Glutamatergic neuron (in vitro differentiated cells): ENCODE results near the gene TTLL10. TPM values are rescaled to one million over a fixed set of nuclear protein-coding genes. Genes with fewer than 3 reads are reported as not detected.
A peak's percentile ranks its signal among the peaks of the same experiment; 100 is the strongest.

Experiments
- DNase-seq: peaks from one replicate; pipeline ENCODE4 v3.0.0; 2022
- H3K27ac Mint-ChIP-seq: one replicate; pipeline ENCODE4 v1.8.0; 2020; ENCODE audit warnings: mild to moderate bottlenecking, mixed read lengths, inconsistent platforms; ENCODE audit not compliant: unreplicated experiment
- H3K27me3 Mint-ChIP-seq: one replicate; pipeline ENCODE4 v1.8.0; 2020; ENCODE audit warnings: mild to moderate bottlenecking, moderate library complexity, mixed read lengths, inconsistent platforms; ENCODE audit not compliant: unreplicated experiment
- H3K36me3 Mint-ChIP-seq: one replicate; pipeline ENCODE4 v1.8.0; 2020; ENCODE audit warnings: mild to moderate bottlenecking, mixed read lengths, inconsistent platforms; ENCODE audit not compliant: unreplicated experiment
- H3K4me1 Mint-ChIP-seq: one replicate; pipeline ENCODE4 v1.8.0; 2020; ENCODE audit warnings: mild to moderate bottlenecking, low read depth, mixed read lengths, inconsistent platforms; ENCODE audit not compliant: unreplicated experiment
- H3K4me3 Mint-ChIP-seq: one replicate; pipeline ENCODE4 v1.8.0; 2020; ENCODE audit warnings: mild to moderate bottlenecking, mixed read lengths, inconsistent platforms; ENCODE audit not compliant: unreplicated experiment
- H3K9me3 Mint-ChIP-seq: one replicate; pipeline ENCODE4 v1.8.0; 2020; ENCODE audit warnings: mild to moderate bottlenecking, moderate library complexity, mixed read lengths, inconsistent platforms; ENCODE audit not compliant: unreplicated experiment
- total RNA-seq: library from RNA; stranded (reverse); fragmentation: NEBNext Ultra II Directional; extraction: Animal tissue kit (Norgen Biotek cat#: 25700); gene quantifications from one replicate; pipeline ENCODE4 v1.2.1, GENCODE V29; 2021; ENCODE audit not compliant: unreplicated experiment
- TF ChIP-seq, protein P1 (sequence below): fragments of 200-600 bp; sonication (generic); IDR thresholded peaks from one replicate; pipeline ENCODE4 v1.5.0; 2021; ENCODE audit not compliant: partially characterized antibody, unreplicated experiment

The TTLL10 gene
- total RNA-seq, 1 donor from 2014 or later, result not detected

DNA sequence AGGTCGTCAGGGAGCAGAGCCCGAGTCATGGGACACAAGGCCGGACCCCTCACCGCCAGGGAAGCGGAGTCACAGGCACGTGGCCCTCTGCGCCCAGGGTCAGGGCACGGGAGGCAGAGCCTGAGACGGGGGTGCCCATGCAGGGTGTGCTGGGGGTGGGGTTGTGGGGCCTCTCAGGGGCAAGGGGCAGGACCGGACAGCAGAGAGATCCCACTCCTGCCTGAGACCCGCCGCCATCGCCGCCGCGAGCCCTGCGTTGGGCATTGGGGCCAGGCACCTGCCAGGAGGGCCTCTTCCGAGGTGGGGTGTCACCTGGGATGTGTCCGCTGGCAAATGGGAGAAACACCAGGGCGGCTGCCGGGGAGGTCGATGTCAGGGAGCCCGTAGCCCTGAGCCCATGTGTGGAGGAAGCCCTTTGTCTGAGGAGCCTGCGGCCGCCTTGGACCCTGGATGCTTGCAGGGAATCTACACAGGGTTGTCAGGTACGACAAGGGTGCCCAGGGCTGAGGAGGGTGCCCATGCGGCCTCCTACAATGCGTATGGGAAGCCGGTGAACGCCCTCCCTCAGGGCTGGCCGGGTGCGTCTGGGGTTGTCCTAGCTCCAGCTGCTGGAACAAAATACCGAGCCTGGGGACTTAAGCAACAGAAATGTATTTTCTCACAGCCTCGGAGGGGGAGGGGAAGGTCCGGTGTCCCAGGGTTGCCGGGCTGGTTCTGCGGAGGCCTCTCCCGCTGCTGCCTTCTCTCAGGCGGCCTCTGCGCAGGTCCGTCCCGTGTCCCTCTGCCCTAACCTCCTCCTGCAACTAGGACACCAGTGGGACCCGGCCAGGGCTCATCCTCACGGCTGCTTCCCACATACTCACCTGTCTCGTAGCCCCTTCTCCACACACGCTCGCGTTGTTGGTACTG, 41.4 kb upstream of the TTLL10 start:
- H3K27me3 Mint-ChIP-seq, result peaks cover 13% of the 10 kb centered on the region
- H3K4me3 Mint-ChIP-seq, result peak overlapping the region; percentile 56
- H3K27ac Mint-ChIP-seq, result no peak overlapping the region
- peaks cover 4% of the 10 kb centered on the region for H3K36me3 Mint-ChIP-seq
- peaks cover 11% of the 10 kb centered on the region for H3K4me1 Mint-ChIP-seq
- no peak for DNase-seq
- H3K9me3 Mint-ChIP-seq, result peaks cover 5% of the 10 kb centered on the region
- TF ChIP-seq, protein P1, sequence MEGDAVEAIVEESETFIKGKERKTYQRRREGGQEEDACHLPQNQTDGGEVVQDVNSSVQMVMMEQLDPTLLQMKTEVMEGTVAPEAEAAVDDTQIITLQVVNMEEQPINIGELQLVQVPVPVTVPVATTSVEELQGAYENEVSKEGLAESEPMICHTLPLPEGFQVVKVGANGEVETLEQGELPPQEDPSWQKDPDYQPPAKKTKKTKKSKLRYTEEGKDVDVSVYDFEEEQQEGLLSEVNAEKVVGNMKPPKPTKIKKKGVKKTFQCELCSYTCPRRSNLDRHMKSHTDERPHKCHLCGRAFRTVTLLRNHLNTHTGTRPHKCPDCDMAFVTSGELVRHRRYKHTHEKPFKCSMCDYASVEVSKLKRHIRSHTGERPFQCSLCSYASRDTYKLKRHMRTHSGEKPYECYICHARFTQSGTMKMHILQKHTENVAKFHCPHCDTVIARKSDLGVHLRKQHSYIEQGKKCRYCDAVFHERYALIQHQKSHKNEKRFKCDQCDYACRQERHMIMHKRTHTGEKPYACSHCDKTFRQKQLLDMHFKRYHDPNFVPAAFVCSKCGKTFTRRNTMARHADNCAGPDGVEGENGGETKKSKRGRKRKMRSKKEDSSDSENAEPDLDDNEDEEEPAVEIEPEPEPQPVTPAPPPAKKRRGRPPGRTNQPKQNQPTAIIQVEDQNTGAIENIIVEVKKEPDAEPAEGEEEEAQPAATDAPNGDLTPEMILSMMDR, result no peak

DNA sequence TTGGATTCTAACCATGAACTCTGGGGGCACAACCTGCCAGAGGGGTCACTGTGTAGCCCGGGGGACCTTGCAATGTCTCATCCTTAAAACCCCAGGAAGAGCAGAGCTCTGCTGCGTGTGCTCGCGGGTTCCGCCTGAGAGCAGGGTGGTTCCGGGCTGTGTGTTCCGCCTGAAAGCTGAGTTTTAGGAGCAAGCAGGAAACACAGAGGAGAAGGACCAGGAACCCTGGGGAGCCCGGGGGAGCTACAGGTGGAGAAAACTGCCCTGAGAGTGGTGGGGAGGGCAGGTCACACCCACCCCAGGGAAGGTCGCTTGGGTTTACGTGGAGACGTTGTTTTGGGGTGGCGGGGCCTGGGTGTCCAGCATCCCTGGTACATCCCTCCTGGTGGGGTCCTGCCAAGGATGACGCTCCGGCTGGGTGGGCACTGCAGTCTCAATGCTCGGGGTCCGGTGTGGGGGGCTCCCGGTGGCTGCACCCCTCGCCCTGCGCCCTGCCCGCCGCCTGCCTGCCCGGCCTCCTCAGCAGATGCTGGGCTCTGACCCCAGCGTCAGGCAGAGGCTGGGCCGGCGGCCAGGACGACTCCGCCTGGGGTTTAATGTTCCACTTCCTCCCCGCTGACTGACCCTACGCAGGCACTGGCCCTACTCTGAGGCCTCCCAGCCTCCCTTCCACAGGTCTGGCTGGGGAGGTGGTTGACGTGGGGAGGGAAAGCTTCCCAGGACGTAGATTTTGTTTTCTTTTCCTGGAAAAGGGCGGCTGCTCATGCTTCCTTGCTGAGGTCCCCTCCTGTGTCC, 40.5 kb upstream of the TTLL10 start:
- TF ChIP-seq, protein P1, result no peak
- Mint-ChIP-seq H3K9me3 (peaks cover 5% of the 10 kb centered on the region), H3K4me1 (peaks cover 11% of the 10 kb centered on the region), H3K36me3 (peaks cover 4% of the 10 kb centered on the region), H3K27ac (no peak overlapping the region), H3K27me3 (peaks cover 15% of the 10 kb centered on the region), H3K4me3 (no peak overlapping the region)
- DNase-seq, result no peak

DNA sequence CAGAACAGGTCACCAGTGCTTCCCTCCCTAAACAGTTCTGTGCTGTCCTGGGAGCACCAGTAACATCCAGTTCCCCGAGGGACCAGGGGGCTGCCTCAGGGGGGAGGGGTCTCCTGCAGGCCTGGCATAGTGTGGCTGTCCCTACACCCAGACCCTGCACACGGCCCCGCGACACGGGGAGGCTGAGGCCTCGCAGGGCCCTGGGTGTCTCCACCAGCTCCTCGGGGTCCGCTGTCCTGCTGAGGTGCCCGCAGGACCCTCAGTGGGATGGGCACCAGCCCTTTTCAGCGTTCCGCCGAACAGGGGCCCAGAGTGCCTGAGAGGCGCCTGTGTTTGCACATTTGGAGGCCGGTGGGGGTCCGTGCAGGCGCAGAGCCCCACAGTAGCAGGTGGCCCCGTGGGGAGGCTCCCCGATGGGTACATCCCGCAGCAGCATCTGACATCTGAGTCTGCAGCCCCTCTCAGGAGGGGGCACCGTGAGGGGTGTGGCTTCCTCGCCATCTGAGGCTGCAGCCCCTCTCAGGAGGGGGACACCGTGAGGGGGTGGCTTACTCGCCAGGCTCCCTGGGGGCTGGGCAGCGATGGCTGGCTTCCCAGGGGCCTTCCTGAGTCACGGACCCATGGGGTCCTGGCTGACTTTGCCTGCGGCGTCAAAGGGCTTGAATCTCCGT, 39.2 kb upstream of the TTLL10 start:
- H3K27me3 Mint-ChIP-seq, result peaks cover 16% of the 10 kb centered on the region
- TF ChIP-seq, protein P1, result no peak
- H3K9me3 Mint-ChIP-seq, result peaks cover 5% of the 10 kb centered on the region
- peaks cover 7% of the 10 kb centered on the region for H3K4me1 Mint-ChIP-seq
- no peak overlapping the region for H3K4me3 Mint-ChIP-seq
- peaks cover 4% of the 10 kb centered on the region for H3K36me3 Mint-ChIP-seq
- H3K27ac Mint-ChIP-seq, result no peak overlapping the region
- no peak for DNase-seq

DNA sequence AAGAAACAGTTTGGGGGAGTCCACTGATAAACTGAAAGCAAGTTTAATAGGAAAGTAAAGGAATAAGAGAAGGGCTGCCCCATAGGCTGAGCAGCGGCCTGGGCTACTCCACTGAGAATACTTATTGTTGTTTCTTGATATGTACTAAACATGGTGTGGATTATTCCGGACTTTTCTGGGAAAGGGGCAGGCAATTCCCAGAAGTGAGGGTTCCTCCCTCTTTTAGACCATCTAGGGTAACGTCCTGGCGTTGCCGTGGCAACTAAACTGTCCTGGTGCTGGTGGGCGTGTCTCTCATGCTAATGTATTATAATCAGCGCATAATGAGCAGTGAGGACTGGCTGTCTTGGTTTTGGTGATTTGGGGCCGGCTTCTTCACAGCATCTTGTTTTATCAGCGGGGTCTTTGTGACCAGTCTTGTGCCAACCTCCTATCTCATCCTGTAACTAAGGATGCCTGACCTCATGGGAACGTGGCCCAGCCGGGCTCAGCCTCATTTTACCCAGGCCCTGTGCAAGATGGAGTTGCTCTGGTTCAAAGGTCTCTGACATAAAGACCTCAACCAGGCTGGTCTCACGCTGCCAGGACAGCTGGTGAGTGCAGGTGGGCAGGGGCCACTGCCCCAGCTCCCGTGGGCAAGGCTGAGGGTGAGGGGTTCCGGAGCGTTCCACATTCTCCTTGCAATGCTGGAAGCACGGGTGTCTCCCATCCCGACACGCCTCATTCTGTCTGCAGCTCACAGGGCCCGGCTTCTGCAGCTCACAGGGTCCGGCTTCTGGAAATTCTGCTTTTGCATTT, 38.1 kb upstream of the TTLL10 start:
- no peak for DNase-seq
- Mint-ChIP-seq H3K9me3 (peaks cover 5% of the 10 kb centered on the region), H3K27ac (no peak overlapping the region)

More for the DNA sequence above, 38.1 kb upstream of the TTLL10 start:
- Mint-ChIP-seq H3K4me3 (no peak overlapping the region), H3K27me3 (peaks cover 16% of the 10 kb centered on the region), H3K4me1 (peaks cover 3% of the 10 kb centered on the region), H3K36me3 (peaks cover 4% of the 10 kb centered on the region)
- TF ChIP-seq, protein P1, result no peak
